Kidney (tissue), 14 donors: ENCODE data around the gene CMIP. TPM values are rescaled to one million over a fixed set of nuclear protein-coding genes. Genes with fewer than 3 reads are reported as not detected.

Source experiments
- DNase-seq, 5 donors: peaks; one replicate each; pipeline ENCODE4 v3.0.0-alpha.2; 2013 to 2020
- FAIRE-seq: peaks from 2 replicates; lab custom pipeline; 2012; peaks lifted over from hg19 to GRCh38; lab: Jason Lieb, UNC
- H3K27ac ChIP-seq, 2 donors: one replicate each; pipeline ENCODE4 v1.7.0; 2013; ENCODE audit warnings: low read depth in 2 of 2, low read length in 2 of 2, inconsistent platforms in 1 of 2
- H3K27me3 ChIP-seq: one replicate; pipeline ENCODE4 v1.7.1; 2013; ENCODE audit warnings: low read length, inconsistent platforms; ENCODE audit not compliant: control insufficient read depth, insufficient read depth
- H3K36me3 ChIP-seq, 3 donors: one replicate each; pipeline versions ENCODE4 v1.7.0 to v1.7.1; 2013; ENCODE audit warnings: low read length in 3 of 3, control low read depth in 1 of 3, inconsistent platforms in 1 of 3; ENCODE audit not compliant: insufficient read depth in 3 of 3, control insufficient read depth in 2 of 3
- H3K4me1 ChIP-seq, 3 donors: one replicate each; pipeline versions ENCODE4 v1.7.0 to v1.7.1; 2013; ENCODE audit warnings: low read length in 3 of 3, inconsistent platforms in 1 of 3, low read depth in 1 of 3; ENCODE audit not compliant: control insufficient read depth in 2 of 3, insufficient read depth in 2 of 3
- H3K4me3 ChIP-seq, 3 donors: one replicate each; pipeline versions ENCODE4 v1.7.0 to v1.8.1; 2013; ENCODE audit warnings: low read length in 3 of 3, control low read depth in 1 of 3, inconsistent platforms in 1 of 3
- H3K9ac ChIP-seq, 3 donors: one replicate each; pipeline versions ENCODE4 v1.7.0 to v1.7.1; 2013; ENCODE audit warnings: low read length in 3 of 3, control low read depth in 1 of 3, inconsistent platforms in 1 of 3
- H3K9me3 ChIP-seq, 3 donors: one replicate each; pipeline versions ENCODE4 v1.7.0 to v1.7.1; 2013; ENCODE audit warnings: low read length in 3 of 3, control low read depth in 1 of 3, inconsistent platforms in 1 of 3; ENCODE audit not compliant: control insufficient read depth in 2 of 3, insufficient read depth in 1 of 3
- CTCF ChIP-seq: IDR thresholded peaks from 3 replicates; pipeline ENCODE4 v1.5.1; 2012; ENCODE audit warnings: mild to moderate bottlenecking, moderate library complexity, borderline replicate concordance; ENCODE audit not compliant: insufficient read depth; ENCODE audit errors: extremely low read depth
- intact Hi-C: fragments of 100-400 bp; cut with DNase I; formaldehyde crosslinking; loops from one replicate; pipeline ENCODE4 v1.11.1; 2022
- polyA plus RNA-seq: library from polyadenylated mRNA; stranded (reverse); fragments of 350-450 nt; fragmentation: Illumina TruSeq; extraction: RNeasy Lipid Tissue Mini Kit (QIAGEN cat#74804); gene quantifications from one replicate; pipeline ENCODE4 v1.2.3, GENCODE V29; 2014; ENCODE audit warnings: low read depth, low replicate concordance; ENCODE audit not compliant: insufficient read depth
- total RNA-seq: library from RNA; stranded (reverse); fragmentation: NEBNext Ultra II Directional; extraction: Animal tissue kit (Norgen Biotek cat#: 25700); gene quantifications from one replicate; pipeline ENCODE4 v1.2.1, GENCODE V29; 2021
- donor health status: control.
- donor health status: control.
- donor health status: control.
- donor health status: control.
- donor health status: control.
- donor health status: DM: yes; HTN: yes; CAD: no.
- donor health status: Normal renal cell carcinoma (clear cell type).

Gene CMIP
- total and polyA plus RNA-seq, 2 donors from 2014 or later = 16.6 to 65.7 TPM

- Histone ChIP-seq H3K4me3 (no peak overlapping the region), H3K9me3 (no peaks in the 10 kb centered on the region), H3K36me3 (no peaks in the 10 kb centered on the region), H3K9ac (no peak overlapping the region), H3K27me3 (no peaks in the 10 kb centered on the region), H3K27ac (no peak overlapping the region), H3K4me1 (peaks cover 2 to 12% (median 10%) of the 10 kb centered on the region in 3 donors)
- no peak for FAIRE-seq
- intact Hi-C loops = no loop called here
- no peak for TF ChIP-seq CTCF
- DNase-seq = no peak
Measured at GRCh38 chr16:81638286-81638945, 193.8 kb downstream of the CMIP start.

- TF ChIP-seq CTCF = no peak
- Histone ChIP-seq H3K27ac (no peak overlapping the region), H3K9me3 (no peaks in the 10 kb centered on the region), H3K4me3 (no peak overlapping the region), H3K9ac (no peak overlapping the region), H3K36me3 (no peaks in the 10 kb centered on the region), H3K4me1 (peaks cover under 1 to 3% (median under 1%) of the 10 kb centered on the region in 3 donors), H3K27me3 (no peaks in the 10 kb centered on the region)
- FAIRE-seq = no peak
- no peak for DNase-seq
- intact Hi-C loops = no loop called here
Measured at GRCh38 chr16:81639348-81639747, 194.7 kb downstream of the CMIP start.

- Histone ChIP-seq H3K4me3 (no peak overlapping the region), H3K9ac (no peak overlapping the region), H3K27ac (no peak overlapping the region), H3K4me1 (peaks cover 0 to 3% (median 0%) of the 10 kb centered on the region in 3 donors), H3K27me3 (no peaks in the 10 kb centered on the region), H3K9me3 (no peaks in the 10 kb centered on the region), H3K36me3 (no peaks in the 10 kb centered on the region)
- DNase-seq (no peak), FAIRE-seq (no peak)
- intact Hi-C loops = no loop called here
- TF ChIP-seq CTCF = no peak
Measured at GRCh38 chr16:81639931-81640680, 195.5 kb downstream of the CMIP start.
